Stimulated activated naive CD4-positive, alpha-beta T cell treated with Interleukin-2 at 50 U/mL for 16 hours (primary cell): ENCODE results near the gene TGFB1I1.
"Not testable (repeated sequence)": the region's sequence is repeated elsewhere in the genome, so short reads cannot be mapped to it uniquely, and the experiment has no call there.

Experiments
- DNase-seq: peaks from one replicate; lab custom pipeline; 2025; lab: John Stamatoyannopoulos, UW

Gene TGFB1I1

DNA sequence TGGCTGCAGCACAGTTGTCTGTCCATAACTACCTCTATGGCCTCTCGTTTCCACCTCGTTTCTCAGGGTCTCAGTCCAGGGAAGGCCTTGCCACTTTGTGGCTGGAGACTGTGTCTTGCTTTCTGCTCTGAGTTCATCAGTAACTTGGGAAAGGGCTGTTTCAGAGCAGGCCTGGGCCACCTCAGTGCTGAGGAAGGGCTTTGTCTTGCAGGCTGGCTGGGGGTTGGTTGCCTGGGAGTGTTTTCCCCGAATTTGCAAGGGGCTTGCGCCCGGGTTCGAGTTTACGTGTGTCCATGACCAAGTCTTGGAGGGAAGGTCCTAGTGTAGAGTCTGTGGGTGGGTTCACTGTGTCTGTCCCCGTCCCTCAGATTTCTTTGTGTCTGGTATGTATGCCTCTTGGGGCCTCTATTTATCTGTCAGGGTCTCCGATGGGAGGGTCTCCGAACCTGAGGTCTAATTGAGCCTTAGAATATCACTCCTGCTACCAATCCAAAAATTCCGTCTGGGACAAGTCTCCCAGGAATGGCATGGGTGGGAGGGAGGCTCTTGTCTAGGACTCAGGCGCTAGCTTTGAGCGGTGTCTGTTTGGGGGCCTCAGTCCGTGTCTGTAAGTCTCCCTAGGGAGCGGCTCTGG lies 594 bp upstream of the TGFB1I1 start:
- DNase-seq = no peak

DNA sequence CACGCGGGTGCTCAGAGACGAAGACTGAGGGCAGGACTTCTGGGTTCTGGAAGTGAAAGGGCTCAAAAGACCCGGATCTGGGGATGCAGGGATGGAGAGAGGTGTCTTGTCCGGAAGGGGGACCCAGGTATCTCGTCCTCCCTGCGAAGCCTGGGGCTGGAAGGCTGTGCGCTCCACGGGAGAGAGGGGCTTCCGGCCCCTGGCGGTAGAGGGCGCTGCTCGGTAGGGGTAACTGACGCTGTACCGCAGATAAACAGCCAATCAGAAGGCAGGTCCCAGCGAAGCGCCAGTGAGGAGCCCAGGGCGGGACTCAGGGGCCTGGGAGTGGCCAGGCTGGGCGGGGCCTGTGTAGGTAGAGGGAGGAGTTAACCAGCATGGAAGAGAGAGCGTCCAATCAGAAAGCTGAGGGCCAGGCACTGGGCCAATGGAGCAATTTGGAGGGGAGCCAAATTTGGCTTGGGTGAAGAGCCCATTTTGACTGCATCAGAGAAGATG lies 804 bp downstream of the TGFB1I1 start:
- no peak for DNase-seq

DNA sequence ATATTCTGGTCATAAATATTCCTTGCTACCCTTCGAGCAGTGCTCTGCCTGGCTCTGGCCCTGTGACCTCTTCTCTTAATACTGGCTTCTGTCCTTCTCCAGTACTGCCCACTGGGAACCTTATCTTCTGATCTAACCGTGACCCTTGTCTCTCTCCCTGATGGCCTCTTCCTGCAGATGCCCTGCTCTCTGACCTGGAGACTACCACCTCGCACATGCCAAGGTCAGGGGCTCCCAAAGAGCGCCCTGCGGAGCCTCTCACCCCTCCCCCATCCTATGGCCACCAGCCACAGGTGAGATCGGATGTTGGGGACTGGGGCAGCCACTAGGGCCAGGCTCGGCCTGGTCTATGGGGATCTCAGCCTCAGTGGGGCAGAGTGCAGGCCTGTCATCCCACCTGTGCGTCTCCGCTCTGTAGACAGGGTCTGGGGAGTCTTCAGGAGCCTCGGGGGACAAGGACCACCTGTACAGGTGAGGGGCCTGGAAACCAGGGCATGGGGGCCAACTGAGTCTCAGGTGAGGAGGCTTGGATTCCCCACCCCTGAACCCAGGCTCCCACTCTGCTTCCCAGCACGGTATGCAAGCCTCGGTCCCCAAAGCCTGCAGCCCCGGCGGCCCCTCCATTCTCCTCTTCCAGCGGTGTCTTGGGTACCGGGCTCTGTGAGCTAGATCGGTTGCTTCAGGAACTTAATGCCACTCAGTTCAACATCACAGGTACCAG lies 1.5 kb downstream of the TGFB1I1 start:
- DNase-seq = no peak

DNA sequence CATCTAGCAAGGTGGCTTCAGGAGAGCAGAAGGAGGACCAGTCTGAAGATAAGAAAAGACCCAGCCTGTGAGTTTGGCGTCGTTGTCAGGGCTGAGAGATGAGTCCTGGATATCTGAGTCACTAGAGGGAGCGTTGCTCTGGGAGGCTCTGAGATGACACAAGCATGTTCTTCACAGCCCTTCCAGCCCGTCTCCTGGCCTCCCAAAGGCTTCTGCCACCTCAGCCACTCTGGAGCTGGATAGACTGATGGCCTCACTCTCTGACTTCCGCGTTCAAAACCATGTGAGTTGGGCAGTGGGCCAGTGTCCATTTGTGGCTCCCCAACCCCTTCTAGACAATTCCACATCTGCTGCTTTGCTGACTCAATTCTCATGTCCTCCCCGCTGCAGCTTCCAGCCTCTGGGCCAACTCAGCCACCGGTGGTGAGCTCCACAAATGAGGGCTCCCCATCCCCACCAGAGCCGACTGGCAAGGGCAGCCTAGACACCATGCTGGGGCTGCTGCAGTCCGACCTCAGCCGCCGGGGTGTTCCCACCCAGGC lies 2.3 kb downstream of the TGFB1I1 start:
- DNase-seq = no peak

DNA sequence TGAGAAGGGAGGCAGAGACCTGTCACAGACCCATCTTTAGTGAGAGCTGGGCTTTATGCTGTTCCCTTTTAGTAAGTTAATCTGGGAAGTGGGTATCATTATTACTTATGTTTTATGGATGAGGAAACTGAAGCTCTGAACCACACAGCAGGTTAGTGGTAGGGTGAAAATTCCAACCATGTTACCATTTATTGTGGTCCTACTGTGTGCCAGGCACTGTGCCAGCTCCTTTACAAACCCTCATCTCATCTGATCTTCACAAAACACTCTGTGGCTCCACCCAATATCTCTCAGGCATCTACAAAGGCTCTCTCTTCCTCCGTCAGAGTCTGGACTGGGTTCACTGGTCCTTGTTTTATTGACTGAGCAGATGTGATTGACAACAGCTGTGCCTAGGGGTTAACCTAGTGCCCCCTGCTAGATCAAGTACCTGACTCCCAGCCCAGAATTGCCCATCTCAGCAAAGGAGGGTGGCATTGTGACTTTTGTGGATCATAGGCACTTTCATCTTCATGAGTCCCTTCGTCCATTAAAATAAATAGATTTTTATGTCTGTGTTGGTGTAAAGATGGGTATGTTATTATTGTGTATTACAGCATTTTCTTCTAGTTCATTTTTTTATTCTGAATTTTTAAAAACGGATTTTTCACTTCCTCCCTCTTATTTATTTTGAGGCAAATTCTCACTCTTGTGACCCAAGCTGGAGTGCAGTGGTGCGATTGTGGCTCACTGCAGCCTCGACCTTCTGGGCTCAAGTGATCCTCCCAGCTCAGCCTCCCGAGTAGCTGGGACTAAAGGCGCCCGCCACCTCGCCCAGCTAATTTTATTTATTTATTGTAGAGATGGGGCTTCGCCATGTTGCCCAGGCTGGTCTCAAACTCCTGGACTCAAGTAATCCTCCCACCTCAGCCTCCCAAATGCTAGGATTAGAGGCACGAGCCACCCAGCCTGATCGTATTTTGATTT lies 3.1 kb downstream of the TGFB1I1 start:
- no peak for DNase-seq

DNA sequence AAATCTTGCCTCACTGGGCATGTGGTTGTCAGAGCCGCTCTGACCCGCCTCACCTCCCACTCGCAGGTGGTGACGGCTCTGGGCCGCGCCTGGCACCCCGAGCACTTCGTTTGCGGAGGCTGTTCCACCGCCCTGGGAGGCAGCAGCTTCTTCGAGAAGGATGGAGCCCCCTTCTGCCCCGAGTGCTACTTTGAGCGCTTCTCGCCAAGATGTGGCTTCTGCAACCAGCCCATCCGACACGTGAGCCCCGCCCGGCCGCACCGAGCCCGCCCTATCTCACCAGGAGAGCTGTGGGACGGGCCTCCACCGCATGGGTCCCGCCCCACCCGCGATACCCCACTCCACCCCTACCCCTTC lies 4.0 kb downstream of the TGFB1I1 start:
- DNase-seq = no peak

DNA sequence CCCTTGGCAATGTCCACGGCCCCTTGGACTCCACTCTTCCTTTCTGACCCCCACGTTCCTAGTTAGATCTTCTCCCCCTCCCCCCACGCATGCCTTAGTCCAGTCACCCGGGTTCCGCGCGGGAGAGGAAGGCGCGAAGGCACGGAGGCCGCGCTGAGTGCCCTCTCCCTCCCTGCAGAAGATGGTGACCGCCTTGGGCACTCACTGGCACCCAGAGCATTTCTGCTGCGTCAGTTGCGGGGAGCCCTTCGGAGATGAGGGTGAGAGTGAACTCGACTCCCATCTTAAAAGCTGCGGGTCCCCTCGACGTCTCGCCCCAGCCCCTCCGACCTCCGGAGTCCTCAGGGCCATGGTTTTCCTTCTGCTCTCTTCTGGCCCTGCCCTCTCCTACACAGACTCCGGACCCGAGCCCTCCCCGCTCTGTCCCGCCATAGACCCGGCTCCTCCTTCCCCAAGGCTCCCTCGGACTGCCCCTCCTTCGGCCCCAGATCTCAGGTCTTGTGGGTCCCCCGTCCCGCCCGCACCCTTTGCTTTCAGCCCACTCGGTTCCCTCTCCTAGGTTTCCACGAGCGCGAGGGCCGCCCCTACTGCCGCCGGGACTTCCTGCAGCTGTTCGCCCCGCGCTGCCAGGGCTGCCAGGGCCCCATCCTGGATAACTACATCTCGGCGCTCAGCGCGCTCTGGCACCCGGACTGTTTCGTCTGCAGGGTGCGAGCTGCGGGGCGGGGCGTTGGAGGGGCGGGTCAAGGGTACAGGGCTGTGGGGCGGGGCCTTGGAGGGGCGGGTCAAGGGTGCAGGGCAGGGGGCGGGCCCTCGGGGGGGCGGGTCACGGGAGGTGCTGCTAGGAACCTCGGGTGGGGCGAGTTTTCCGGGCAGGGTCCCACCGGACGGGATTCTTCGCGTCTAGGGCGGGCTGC lies 4.6 kb downstream of the TGFB1I1 start:
- peak; percentile 93 for DNase-seq

DNA sequence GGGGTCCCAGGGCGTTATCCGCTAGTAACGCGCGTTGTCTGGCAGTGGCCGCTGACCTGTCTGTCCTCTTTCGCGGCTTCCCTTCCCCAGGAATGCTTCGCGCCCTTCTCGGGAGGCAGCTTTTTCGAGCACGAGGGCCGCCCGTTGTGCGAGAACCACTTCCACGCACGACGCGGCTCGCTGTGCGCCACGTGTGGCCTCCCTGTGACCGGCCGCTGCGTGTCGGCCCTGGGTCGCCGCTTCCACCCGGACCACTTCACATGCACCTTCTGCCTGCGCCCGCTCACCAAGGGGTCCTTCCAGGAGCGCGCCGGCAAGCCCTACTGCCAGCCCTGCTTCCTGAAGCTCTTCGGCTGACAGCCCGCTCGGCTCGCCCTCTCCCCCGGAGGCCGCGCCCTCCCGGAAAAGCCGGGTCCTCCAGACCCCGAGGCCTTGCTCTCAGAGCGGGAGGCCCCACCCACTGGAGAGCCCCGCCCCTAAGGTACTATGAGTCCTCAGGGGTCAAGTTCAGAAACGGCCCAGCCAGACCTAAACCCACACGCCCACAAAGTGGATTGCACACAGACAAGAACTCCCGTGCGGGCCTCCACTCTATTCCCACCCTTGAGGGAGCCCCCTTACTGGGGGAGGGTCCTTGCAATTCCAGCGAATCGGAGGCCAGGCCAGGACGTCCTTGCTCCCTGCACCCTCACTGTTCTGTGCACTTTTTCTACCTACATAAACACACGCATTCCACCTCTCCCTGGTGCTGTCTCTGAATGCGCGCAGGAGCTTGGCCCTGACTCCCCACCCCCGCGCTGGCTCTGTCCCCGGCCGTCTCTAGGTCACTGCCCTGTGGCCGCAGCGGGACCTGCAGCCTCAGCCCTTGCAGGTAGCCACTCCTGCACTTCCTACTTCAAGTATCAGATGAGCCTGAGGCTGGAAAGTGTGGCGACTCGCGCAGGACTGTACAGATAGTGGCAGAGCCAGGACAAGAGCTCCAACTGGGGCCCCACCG lies 5.6 kb downstream of the TGFB1I1 start:
- no peak for DNase-seq

DNA sequence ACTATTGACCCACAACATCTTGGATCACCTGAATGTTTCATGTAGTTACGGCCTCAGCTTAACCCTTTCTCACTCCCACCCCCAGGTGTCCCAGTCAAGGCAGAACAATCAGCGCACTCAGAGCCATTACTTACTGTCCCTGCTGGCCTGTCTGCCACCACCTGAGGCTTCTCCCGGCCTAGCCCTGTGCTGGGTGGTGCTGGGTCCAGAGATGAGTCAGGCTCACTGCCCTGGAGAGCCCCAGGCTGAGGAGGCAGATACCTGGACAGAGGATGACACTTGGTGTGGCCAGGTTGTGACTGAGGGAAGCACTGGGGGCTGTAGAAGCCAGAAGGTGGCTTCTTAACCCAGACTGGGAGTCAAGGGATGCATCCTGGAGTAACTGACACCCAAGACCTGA lies 7.0 kb downstream of the TGFB1I1 start:
- no peak for DNase-seq

DNA sequence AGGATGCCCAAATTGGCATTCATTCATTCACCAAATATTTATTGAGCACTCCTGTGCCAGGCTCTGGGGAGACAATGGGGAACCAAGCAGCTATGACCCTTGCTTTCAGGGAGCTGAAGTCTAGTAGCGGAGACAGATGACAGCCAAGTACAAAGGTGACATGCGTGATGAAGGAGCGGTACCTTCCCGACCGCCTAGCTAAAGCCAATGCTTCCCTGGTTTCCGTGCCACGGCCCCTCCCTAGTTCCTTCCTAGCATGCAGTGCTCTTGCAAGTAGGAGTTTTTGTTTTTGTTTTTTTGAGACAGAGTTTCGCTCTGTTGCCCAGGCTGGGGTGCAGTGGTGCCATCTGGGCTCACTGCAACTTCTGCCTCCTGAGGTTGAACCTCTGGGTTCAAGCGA lies 7.8 kb downstream of the TGFB1I1 start:
- no peak for DNase-seq

DNA sequence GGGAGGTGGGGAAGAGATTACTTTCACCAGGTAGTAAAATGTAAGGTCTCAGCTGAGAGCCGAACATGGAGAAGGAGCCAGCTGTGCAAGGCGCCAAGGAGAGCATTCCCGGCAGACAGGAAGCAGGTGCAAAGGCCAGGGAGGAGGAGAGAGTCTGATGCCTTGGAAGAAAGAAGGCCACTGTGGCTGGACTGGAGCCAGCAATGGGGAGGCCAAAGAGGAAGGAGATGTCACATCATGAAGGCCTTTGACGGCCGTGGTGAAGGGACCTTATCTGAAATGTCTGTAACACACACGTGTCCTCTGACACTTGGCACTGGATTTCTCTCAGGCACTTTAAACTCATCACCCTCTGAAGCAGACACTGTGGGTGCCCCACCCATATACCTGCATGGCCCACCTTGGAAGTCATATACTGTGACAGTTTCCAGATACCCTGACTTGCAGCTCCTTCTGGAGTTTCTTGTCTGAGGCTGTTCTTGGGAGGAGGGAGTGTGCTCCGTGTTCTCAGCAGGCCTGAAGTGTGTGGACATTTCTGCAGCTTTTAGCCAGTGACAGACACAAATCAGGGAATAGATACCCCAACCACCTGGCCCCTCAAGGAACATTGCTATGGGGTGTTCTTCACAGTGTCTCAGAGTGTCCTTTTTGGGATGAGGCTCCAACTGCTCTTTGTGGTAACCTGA lies 9.0 kb downstream of the TGFB1I1 start:
- no peak for DNase-seq

DNA sequence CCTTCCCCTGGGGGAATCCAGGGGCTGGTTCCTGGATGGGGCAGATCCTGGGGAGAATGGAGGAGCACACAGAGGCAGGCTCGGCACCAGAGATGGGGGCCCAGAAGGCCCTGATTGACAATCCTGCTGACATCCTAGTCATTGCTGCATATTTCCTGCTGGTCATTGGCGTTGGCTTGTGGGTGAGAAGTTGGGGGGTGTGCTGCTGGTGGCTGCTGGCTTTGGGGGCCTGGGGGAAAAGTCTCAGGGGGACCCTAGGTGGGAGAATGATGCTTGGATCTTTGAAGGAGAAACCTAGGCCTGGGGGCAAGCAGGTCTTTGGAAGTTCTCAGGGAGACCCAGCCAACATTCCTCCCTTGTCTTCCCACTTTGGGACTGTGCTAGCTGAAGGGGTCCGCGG lies 11.1 kb downstream of the TGFB1I1 start, which contains the start of gene SLC5A2:
TSS of gene SLC5A2 (plus strand) at position 43 of the 400 bp plus-strand sequence. CDS start at position 57, 14 bp downstream.
- no peak for DNase-seq

DNA sequence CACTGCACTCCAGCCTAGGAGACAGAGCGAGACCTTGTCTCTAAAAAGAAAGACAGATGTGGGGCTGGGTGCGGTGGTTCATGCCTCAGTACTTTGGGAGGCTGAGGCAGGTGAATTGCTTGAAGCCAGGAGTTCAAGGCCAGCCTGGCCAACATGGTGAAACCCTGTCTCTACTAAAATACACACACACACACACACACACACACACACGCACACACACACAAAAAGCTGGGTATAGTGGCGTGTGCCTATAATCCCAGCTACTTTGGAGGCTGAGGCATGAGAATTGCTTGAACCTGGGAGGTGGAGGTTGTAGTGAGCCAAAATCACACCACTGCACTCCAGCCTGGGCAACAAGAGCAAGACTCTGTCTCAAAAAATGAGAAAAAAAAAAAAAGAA lies 12.1 kb downstream of the TGFB1I1 start:
- not testable (repeated sequence) for DNase-seq

DNA sequence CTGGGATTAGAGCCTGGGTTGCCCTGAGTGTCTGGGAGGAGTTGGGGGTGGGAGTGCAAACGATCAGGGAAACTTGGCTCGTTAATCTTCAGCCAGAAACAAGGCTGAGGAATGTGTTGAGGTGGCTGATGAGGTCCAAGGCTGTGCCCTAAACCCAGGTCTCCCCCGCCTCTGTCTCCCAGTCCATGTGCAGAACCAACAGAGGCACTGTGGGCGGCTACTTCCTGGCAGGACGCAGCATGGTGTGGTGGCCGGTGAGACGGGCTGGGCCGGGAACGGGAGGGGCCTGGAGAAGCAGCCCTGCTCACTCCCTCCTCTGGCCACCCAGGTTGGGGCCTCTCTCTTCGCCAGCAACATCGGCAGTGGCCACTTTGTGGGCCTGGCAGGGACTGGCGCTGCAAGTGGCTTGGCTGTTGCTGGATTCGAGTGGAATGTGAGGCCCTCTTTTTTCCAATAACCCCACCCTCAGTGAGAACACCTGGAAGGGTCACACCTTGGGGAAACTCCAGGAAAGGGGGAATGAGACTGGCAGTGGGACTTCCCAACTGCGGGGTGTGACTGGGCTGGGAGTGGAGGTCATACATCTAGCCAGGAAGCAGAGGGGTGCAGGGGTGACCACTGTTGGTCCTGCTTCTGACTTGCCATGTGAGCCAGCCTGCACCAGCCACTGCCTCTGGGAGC lies 12.7 kb downstream of the TGFB1I1 start:
- DNase-seq = no peak

DNA sequence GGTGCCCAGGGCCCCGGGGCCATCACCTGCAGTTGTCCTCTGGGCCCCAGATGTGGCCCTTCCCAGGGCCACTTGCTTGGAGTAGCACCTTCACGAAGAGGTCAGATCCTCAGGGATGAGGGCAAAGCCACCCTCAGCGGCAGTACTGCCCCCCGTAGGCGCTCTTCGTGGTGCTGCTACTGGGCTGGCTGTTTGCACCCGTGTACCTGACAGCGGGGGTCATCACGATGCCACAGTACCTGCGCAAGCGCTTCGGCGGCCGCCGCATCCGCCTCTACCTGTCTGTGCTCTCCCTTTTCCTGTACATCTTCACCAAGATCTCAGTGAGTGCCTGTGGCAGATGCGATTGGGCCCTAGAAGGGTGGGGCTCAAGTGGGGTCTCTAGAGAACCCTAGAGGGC lies 13.6 kb downstream of the TGFB1I1 start:
- no peak for DNase-seq

DNA sequence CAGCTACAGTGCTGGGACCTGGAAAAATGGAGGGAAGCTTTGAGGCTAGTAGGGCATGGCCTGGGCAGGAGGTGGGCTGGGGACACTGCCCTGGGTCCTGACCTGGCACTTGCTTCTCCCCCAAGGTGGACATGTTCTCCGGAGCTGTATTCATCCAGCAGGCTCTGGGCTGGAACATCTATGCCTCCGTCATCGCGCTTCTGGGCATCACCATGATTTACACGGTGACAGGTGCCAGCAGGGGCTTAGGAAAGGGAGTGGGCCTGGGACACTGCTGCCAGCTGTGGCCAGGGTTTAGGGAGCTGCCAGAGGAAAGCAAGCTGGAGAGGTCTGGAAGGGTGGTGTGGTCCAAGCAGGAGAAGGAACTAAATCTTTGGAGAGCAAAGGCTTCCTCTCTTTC lies 14.1 kb downstream of the TGFB1I1 start:
- DNase-seq = no peak

DNA sequence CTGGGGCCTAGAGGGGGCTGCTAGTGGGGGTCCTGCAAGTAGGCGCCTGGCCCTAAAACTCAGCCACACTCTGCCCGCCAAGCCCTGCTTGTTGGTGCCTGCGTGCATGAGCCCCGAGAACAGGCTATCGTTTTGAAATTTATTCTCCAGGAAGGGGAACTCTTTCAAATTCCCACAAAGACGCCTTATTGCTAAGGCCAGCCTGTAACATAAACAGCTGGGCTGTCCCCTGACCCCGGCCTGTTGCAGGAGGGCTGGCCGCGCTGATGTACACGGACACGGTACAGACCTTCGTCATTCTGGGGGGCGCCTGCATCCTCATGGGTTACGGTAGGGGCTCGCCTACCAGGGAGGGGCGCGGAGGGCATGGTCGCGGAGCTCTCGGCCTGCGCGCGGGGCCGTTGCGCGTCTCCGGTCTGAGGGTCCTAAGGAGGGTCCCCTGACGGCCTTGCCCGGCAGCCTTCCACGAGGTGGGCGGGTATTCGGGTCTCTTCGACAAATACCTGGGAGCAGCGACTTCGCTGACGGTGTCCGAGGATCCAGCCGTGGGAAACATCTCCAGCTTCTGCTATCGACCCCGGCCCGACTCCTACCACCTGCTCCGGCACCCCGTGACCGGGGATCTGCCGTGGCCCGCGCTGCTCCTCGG lies 15.2 kb downstream of the TGFB1I1 start:
- DNase-seq = no peak
